Endothelial cell of umbilical vein (primary cell): ENCODE results near the gene BRF1.

Source experiments
- EZH2 ChIP-seq: IDR thresholded peaks from 2 replicates; pipeline ENCODE4 v1.6.1; 2012; ENCODE audit warnings: borderline replicate concordance, low read depth, mild to moderate bottlenecking, moderate library complexity, low read length, inconsistent platforms; ENCODE audit not compliant: severe bottlenecking
- JUN ChIP-seq: IDR thresholded peaks from 2 replicates; pipeline ENCODE4 v1.6.1; 2011; ENCODE audit warnings: borderline replicate concordance, low read depth; ENCODE audit not compliant: insufficient read length, insufficient read depth
- POLR2A ChIP-seq: IDR thresholded peaks from 2 replicates; pipeline ENCODE4 v1.6.1; 2012; ENCODE audit warnings: low read depth, mild to moderate bottlenecking, control low read depth, low read length
- POLR2AphosphoS5 ChIP-seq: IDR thresholded peaks from 2 replicates; pipeline ENCODE4 v1.6.1; 2012; ENCODE audit warnings: low read depth, mild to moderate bottlenecking, control low read depth, low read length, moderate library complexity; ENCODE audit not compliant: insufficient read depth
- TF ChIP-seq, protein P1 (sequence below), 2 donors: IDR thresholded peaks; 1 replicate in 1 of 2; 2 replicates in 1 of 2; pipeline ENCODE4 v1.5.1; 2011; ENCODE audit warnings: low read length in 2 of 2, mild to moderate bottlenecking in 2 of 2, moderate library complexity in 2 of 2, control low read depth in 1 of 2, inconsistent platforms in 1 of 2, low read depth in 1 of 2; ENCODE audit not compliant: insufficient read depth in 1 of 2; ENCODE audit errors: extremely low read depth in 1 of 2

DNA sequence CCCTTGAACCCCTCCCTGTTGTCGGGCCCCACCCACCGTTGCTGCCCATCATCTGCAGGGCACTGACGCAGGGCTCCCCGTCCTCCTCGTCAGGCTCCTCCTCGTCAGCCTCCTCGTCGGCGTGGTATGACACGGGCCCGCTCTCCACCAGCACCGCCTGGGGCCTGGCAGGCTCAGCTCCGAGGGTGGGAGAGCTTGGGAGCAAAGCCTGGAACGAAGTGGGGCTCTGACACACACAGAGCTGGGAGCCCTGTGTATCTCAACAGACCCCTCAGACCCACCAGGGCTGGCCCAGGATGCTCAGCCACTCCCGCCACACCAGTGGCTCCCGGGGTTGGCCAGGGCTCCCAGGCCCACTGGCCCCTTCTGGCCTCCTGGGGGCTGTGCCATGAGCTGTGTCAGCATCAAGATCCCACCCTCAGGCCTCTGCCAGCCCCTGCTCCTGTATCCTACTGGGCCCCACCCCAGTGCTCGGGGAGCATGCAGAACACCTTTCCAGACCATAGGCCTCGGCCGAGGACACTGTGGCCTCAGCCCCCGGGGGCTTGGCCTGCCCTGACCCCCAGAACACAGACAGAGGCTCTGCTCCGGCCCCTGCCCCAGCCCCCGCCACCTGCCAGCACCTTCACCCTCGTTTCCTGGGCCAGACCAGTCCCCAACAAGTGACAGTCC is 89.6 kb downstream of the BRF1 start:
- TF ChIP-seq POLR2A (no peak), POLR2AphosphoS5 (no peak), EZH2 (no peak), JUN (no peak)
- TF ChIP-seq, protein P1, sequence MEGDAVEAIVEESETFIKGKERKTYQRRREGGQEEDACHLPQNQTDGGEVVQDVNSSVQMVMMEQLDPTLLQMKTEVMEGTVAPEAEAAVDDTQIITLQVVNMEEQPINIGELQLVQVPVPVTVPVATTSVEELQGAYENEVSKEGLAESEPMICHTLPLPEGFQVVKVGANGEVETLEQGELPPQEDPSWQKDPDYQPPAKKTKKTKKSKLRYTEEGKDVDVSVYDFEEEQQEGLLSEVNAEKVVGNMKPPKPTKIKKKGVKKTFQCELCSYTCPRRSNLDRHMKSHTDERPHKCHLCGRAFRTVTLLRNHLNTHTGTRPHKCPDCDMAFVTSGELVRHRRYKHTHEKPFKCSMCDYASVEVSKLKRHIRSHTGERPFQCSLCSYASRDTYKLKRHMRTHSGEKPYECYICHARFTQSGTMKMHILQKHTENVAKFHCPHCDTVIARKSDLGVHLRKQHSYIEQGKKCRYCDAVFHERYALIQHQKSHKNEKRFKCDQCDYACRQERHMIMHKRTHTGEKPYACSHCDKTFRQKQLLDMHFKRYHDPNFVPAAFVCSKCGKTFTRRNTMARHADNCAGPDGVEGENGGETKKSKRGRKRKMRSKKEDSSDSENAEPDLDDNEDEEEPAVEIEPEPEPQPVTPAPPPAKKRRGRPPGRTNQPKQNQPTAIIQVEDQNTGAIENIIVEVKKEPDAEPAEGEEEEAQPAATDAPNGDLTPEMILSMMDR (IDR thresholded peaks at IDR 0.05; ENCODE audit: extremely low read depth in 1 of 2, insufficient read depth in 1 of 2, low read depth in 1 of 2, low read length in 2 of 2), result no peak
